Cardiac muscle cell (in vitro differentiated cells and primary cell): Measurements from ENCODE around the gene MAP3K6. TPM values are rescaled to one million over a fixed set of nuclear protein-coding genes. Genes with fewer than 3 reads are reported as not detected.

Source experiments
- DNase-seq, 2 donors: peaks; one replicate each; pipeline versions ENCODE4 v3.0.0 to v3.0.0-alpha.2; 2010 to 2017; ENCODE audit warnings: low read depth in 1 of 2, low spot score in 1 of 2
- H3K27ac ChIP-seq: fragments of 200-600 bp; sonication (generic); 2 replicates; pipeline ENCODE4 v1.5.1; 2016
- H3K27me3 ChIP-seq: fragments of 200-600 bp; sonication (generic); 2 replicates; pipeline ENCODE4 v1.6.0; 2016; ENCODE audit warnings: control low read depth
- H3K36me3 ChIP-seq: fragments of 200-600 bp; sonication (generic); 2 replicates; pipeline ENCODE4 v1.5.1; 2016; ENCODE audit warnings: control low read depth
- H3K4me1 ChIP-seq: fragments of 200-600 bp; sonication (generic); 2 replicates; pipeline ENCODE4 v1.8.1; 2017; ENCODE audit warnings: low read depth, mild to moderate bottlenecking, mixed run types
- H3K4me3 ChIP-seq: fragments of 200-600 bp; sonication (generic); 2 replicates; pipeline ENCODE4 v1.5.1; 2016; ENCODE audit warnings: mild to moderate bottlenecking
- H3K9me3 ChIP-seq: fragments of 200-600 bp; sonication (generic); 2 replicates; pipeline ENCODE4 v1.5.1; 2017; ENCODE audit warnings: low read depth, mild to moderate bottlenecking, control low read depth
- polyA plus RNA-seq: library from polyadenylated mRNA; unstranded; fragments of >200 nt; fragmentation: Nextera tagmentation; extraction: Ambion mirVana; gene quantifications from 2 replicates; pipeline ENCODE4 v1.2.1, GENCODE V29; 2016
- total RNA-seq: library from RNA; depleted of rRNA; stranded (reverse); fragments of >200 nt; gene quantifications from 2 replicates; pipeline ENCODE4 v1.2.3, GENCODE V29; 2016
- TF ChIP-seq, protein P1 (sequence below): IDR thresholded peaks from 2 replicates; pipeline ENCODE4 v1.5.1; 2012; ENCODE audit warnings: low read depth, mild to moderate bottlenecking, low read length

The MAP3K6 gene
- total and polyA plus RNA-seq, 2 experiments from 2014 or later: 13.6 to 17.8 TPM

DNA sequence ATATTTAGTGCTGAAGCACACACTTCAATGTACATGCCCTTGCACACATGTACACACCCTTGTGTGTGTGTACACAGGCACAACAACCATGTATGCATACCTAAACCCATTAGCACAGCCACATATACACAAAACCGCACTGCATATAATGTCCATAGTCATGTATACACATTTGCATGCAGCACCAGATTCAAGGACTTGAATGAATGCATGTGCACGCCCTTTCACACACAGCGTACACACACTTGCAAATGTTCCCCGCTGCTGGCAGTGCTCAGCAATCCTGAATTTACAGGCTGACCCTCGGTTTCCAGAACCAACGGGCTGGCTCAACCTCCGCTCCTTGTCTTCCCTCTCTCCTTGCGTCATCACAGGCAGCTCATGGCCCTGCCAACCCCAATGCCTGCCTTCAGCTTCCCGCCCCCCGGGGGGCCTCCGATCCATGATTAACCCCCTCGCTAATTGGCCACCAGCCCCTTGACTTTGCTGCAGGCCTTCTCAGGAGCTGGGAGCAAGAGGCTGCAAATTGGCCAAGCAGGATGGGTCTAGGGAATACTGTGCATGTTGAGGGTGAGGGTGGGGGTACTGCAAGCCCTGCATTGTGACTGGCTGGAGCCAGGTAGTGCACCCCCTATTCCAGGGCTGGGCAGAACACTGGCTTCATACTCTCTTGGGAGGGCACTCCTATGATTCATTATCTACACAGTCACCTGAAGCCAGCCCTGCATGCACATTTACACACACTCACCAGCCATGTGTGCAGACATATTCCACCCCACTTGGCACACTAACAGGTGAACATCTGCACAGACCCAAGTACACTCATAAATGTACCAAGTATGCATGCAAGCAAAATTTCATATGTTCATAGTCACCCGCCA is 33.6 kb upstream of the MAP3K6 start:
- H3K27ac ChIP-seq: no peak overlapping the region
- peak in 1 of 2 donors; percentile 46 for DNase-seq
- H3K9me3 ChIP-seq: no peaks in the 10 kb centered on the region
- no peak overlapping the region for H3K4me3 ChIP-seq
- H3K4me1 ChIP-seq: peaks cover 28% of the 10 kb centered on the region
- H3K27me3 ChIP-seq: no peaks in the 10 kb centered on the region
- no peaks in the 10 kb centered on the region for H3K36me3 ChIP-seq
- TF ChIP-seq, protein P1, sequence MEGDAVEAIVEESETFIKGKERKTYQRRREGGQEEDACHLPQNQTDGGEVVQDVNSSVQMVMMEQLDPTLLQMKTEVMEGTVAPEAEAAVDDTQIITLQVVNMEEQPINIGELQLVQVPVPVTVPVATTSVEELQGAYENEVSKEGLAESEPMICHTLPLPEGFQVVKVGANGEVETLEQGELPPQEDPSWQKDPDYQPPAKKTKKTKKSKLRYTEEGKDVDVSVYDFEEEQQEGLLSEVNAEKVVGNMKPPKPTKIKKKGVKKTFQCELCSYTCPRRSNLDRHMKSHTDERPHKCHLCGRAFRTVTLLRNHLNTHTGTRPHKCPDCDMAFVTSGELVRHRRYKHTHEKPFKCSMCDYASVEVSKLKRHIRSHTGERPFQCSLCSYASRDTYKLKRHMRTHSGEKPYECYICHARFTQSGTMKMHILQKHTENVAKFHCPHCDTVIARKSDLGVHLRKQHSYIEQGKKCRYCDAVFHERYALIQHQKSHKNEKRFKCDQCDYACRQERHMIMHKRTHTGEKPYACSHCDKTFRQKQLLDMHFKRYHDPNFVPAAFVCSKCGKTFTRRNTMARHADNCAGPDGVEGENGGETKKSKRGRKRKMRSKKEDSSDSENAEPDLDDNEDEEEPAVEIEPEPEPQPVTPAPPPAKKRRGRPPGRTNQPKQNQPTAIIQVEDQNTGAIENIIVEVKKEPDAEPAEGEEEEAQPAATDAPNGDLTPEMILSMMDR: no peak

DNA sequence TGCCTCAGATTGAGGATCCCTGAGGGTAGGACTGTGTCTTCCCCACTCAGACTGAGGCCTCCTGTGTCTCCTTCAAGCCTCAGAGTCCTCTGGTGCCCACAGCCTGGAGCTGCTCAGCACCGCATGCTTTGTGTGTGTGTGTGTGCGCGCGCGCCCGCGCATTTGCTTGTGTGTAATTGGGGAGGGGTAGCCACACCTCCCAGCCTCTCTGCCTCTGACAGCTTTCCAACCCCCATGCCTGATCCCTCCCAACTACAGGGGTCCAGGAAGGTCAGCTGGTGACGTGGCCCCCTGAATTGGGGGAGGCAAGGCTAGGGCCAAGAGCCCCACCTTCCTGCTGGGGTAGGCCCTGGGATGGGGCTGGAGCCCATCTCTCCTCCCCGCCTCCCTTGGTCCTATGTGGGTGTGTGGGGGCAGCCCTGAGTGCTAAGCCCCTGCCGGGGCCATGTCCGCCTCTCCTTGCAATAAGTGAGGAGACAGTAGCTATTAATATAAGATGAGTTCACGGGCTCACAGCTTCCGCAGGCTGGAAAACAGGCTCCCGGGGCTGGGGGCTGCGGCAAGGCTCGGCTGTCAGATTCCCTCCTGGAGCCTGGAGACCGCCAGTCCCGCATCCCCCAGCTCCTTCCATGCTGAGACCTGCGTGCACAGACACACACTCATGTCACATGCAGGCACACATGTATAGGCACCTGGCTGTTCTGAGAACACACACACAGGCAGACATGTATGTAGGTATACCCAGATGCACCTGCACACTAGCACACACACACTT is 32.7 kb upstream of the MAP3K6 start:
- no peak overlapping the region for H3K27ac ChIP-seq

DNA sequence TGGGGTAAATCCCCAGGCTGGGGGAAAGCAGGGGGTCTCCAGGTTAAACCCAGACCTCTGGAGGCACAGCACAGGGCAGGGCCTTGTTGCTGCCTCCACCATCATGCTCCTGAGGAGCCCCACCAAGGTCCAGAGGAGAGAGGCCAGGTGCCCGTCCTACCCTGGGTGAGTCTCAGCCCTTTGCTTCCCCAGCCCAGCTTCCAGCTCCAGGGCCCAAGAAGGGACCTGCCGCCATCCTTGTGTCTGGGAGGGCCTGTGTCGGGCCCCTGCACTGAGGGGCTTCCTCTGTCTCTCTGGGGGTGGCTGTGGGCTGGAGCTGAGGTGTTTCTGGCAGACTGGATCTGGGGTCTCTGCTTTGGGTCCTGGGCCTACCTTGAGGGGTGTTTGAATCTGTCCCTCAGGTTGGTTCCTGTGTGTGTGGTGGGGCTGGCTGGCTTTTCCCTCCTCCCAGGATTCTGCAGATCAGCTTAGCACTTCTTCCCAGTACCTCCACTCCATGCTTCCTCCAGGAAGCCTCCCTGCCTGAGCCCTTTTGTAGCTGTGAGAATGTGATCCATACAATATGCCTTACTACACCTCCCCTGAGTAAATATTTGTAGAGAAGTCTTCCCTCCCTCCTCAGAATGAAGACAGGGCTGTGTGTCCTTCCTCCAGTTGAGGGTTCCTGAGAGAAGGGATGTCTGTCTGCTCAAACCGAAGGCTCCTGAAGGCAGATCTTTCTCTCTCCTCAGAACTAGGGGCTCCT is 31.8 kb upstream of the MAP3K6 start:
- Histone ChIP-seq H3K9me3 (no peaks in the 10 kb centered on the region), H3K27me3 (no peaks in the 10 kb centered on the region), H3K27ac (no peak overlapping the region), H3K4me1 (peaks cover 21% of the 10 kb centered on the region), H3K36me3 (no peaks in the 10 kb centered on the region), H3K4me3 (no peak overlapping the region)
- TF ChIP-seq, protein P1: no peak
- no peak for DNase-seq

More for the DNA sequence above, 32.7 kb upstream of the MAP3K6 start:
- H3K4me1 ChIP-seq: peaks cover 21% of the 10 kb centered on the region
- H3K9me3 ChIP-seq: no peaks in the 10 kb centered on the region
- H3K27me3 ChIP-seq: no peaks in the 10 kb centered on the region
- TF ChIP-seq, protein P1: no peak
- DNase-seq: peak in 1 of 2 donors; percentile 29
- no peaks in the 10 kb centered on the region for H3K36me3 ChIP-seq
- no peak overlapping the region for H3K4me3 ChIP-seq

DNA sequence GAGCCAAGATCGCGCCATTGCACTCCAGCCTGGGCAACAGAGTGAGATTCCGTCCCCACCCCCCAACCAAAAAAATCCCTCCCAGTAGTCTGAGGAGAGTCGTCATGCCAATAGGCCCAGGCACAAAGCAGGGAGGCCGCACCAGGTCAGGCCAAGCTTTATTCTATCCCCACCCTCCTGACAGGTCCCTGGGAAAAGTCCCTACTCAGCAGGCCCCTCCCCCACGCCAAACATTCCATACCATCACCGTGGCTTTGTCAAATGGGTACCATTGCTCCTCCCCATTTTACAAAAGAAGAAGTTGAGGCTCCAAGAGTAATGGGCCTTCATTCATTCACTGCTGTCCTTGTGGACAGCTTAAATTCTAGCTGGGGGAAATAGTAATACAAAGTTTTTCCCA is 31.0 kb upstream of the MAP3K6 start:
- Histone ChIP-seq H3K27me3 (no peaks in the 10 kb centered on the region), H3K27ac (no peak overlapping the region), H3K9me3 (no peaks in the 10 kb centered on the region), H3K4me1 (peaks cover 13% of the 10 kb centered on the region), H3K4me3 (no peak overlapping the region), H3K36me3 (no peaks in the 10 kb centered on the region)
- TF ChIP-seq, protein P1: no peak
- no peak for DNase-seq

DNA sequence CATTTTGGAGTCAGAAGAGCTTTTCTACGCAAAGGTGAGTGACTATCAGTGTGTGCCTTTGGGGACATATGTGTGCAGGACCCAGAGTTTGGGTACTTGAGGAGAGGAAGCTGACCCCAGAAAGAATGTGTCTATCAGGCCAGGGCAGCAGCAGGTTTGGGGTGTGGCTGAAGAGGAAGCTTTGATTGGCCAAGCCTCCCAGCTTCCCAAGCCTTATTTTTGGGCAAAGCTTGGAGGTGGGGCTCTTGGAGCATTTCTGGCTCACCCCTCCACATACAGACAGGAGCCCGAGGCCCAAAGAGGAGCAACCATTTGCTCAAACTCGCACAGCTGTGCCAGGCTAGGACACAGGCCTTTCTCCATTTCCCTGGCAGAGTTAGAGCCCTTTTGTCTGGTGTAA is 30.3 kb upstream of the MAP3K6 start:
- no peaks in the 10 kb centered on the region for H3K27me3 ChIP-seq
- H3K4me1 ChIP-seq: peaks cover 11% of the 10 kb centered on the region
- DNase-seq: no peak
- no peaks in the 10 kb centered on the region for H3K9me3 ChIP-seq
- H3K36me3 ChIP-seq: no peaks in the 10 kb centered on the region
- TF ChIP-seq, protein P1: no peak
- no peak overlapping the region for H3K27ac ChIP-seq
- H3K4me3 ChIP-seq: no peak overlapping the region
